K562 (cell line): ENCODE results near the gene VAC14. TPM values are rescaled to one million over a fixed set of nuclear protein-coding genes. Genes with fewer than 3 reads are reported as not detected.
"Not testable (repeated sequence)": the region's sequence is repeated elsewhere in the genome, so short reads cannot be mapped to it uniquely, and the experiment has no call there.

Experiments
- ATAC-seq: fragments of 200-7000 bp; cut with Tn5 transposase; 3 replicates; pipeline ENCODE4 v1.9.1; 2020; ENCODE audit warnings: moderate library complexity
- BruUV-seq: library from RNA; stranded (reverse); fragments of 400-500 nt; replicated peaks from 2 replicates; lab custom pipeline; 2021; lab: Mats Ljungman, UMichigan
- CTCF ChIA-PET: fragments of 300-600 bp; formaldehyde crosslinking; extraction: SDS; loops from one replicate; lab custom pipeline; 2021; ENCODE audit warnings: low intra/inter-chr PET ratio; lab: Yijun Ruan, JAX
- POLR2A ChIA-PET: fragments of 300-600, 350-650 bp; sonication (Branson Sonifier 250); formaldehyde crosslinking; extraction: SDS; loops from one replicate; lab custom pipeline; 2021; ENCODE audit warnings: antibody characterized with exemption, inconsistent platforms; lab: Yijun Ruan, JAX
- DNase-seq, 4 experiments: peaks; one replicate each; pipeline versions ENCODE4 v3.0.0 to v3.0.0-alpha.2; 2011 to 2018; ENCODE audit warnings: low spot score in 3 of 4, mixed read lengths in 3 of 4; ENCODE audit errors: extremely low read depth in 1 of 4
- FAIRE-seq: peaks from 2 replicates; lab custom pipeline; 2011; peaks lifted over from hg19 to GRCh38; lab: Jason Lieb, UNC
- H2AFZ ChIP-seq: 2 replicates; pipeline ENCODE4 v1.6.0; 2011; ENCODE audit warnings: low read depth, low read length, control low read depth, inconsistent platforms
- H3K27ac ChIP-seq: fragments of 200-600 bp; 3 replicates; pipeline ENCODE4 v1.8.0; 2011; ENCODE audit warnings: low read depth, mild to moderate bottlenecking, control low read depth, inconsistent platforms, low read length, moderate library complexity, mixed read lengths; ENCODE audit errors: extremely low read depth
- H3K27me3 ChIP-seq, 2 experiments: fragments of 300-600 bp in 1 of 2; 2 replicates in 1 of 2; 3 replicates in 1 of 2; pipeline versions ENCODE4 v1.6.0 to v1.8.0; 2011; ENCODE audit warnings: inconsistent platforms in 2 of 2, low read length in 2 of 2, mild to moderate bottlenecking in 1 of 2, mixed read lengths in 1 of 2, moderate library complexity in 1 of 2; ENCODE audit not compliant: control insufficient read depth in 2 of 2, insufficient read depth in 2 of 2
- H3K36me3 ChIP-seq: fragments of 300-600 bp; 3 replicates; pipeline ENCODE4 v1.8.0; 2011; ENCODE audit warnings: mild to moderate bottlenecking, low read length, inconsistent platforms; ENCODE audit not compliant: control insufficient read depth, insufficient read depth
- H3K4me1 ChIP-seq, 2 experiments: fragments of 200-600 bp in 1 of 2; replicated peaks in 1 of 2; 2 replicates in 1 of 2; 3 replicates in 1 of 2; pipeline versions ENCODE4 v1.5.1 to v1.8.0; 2011; ENCODE audit warnings: inconsistent platforms in 2 of 2, low read length in 2 of 2, mild to moderate bottlenecking in 1 of 2, mixed read lengths in 1 of 2, moderate library complexity in 1 of 2; ENCODE audit not compliant: control insufficient read depth in 2 of 2, insufficient read depth in 2 of 2
- H3K4me2 ChIP-seq: 2 replicates; pipeline ENCODE4 v1.6.1; 2011; ENCODE audit warnings: low read length, control low read depth, inconsistent platforms, mixed read lengths; ENCODE audit not compliant: insufficient read depth
- H3K4me3 ChIP-seq: fragments of 200-600 bp; sonication (generic), shearing (Covaris generic); 2 replicates; pipeline ENCODE4 v1.5.1; 2016; ENCODE audit warnings: control low read depth, inconsistent platforms
- H3K79me2 ChIP-seq: fragments of 200-600 bp; 3 replicates; pipeline ENCODE4 v1.8.0; 2011; ENCODE audit warnings: low read length, inconsistent platforms; ENCODE audit not compliant: control insufficient read depth, insufficient read depth
- H3K9ac ChIP-seq, 2 experiments: 2 replicates each; pipeline versions ENCODE4 v1.6.0 to v1.6.1; 2011; ENCODE audit warnings: low read depth in 2 of 2, low read length in 2 of 2, control low read depth in 1 of 2, inconsistent platforms in 1 of 2, mild to moderate bottlenecking in 1 of 2, mixed read lengths in 1 of 2; ENCODE audit not compliant: insufficient read depth in 1 of 2
- H3K9me1 ChIP-seq: one replicate; pipeline ENCODE4 v1.6.0; 2011; ENCODE audit warnings: inconsistent platforms, mild to moderate bottlenecking, low read length, moderate library complexity; ENCODE audit not compliant: control insufficient read depth, insufficient read depth
- H3K9me3 ChIP-seq: replicated peaks from 2 replicates; pipeline ENCODE4 v1.5.1; 2011; ENCODE audit warnings: low read depth, low read length, inconsistent platforms; ENCODE audit not compliant: control insufficient read depth, insufficient read depth
- H4K20me1 ChIP-seq: replicated peaks from 2 replicates; pipeline ENCODE4 v1.6.1; 2011; ENCODE audit warnings: low read length, inconsistent platforms, mixed read lengths; ENCODE audit not compliant: control insufficient read depth, insufficient read depth
- ATF7 ChIP-seq: fragments of 450-650 bp; IDR thresholded peaks from 2 replicates; pipeline ENCODE4 v1.7.1; 2014; ENCODE audit warnings: mild to moderate bottlenecking, moderate library complexity
- NRF1 ChIP-seq, 2 experiments: fragments of 450-650 bp; IDR thresholded peaks in 1 of 2; conservative IDR thresholded peaks in 1 of 2; 2 replicates each; pipeline ENCODE4 v1.6.1; 2014; ENCODE audit warnings: mild to moderate bottlenecking in 2 of 2
- POLR2A ChIP-seq: fragments of 450-650 bp; conservative IDR thresholded peaks from 2 replicates; pipeline ENCODE4 v1.6.1; 2016
- SIN3A ChIP-seq, 2 experiments: fragments of 150-350 bp in 1 of 2; IDR thresholded peaks; 2 replicates each; pipeline ENCODE4 v1.6.1; 2011 to 2016; ENCODE audit warnings: borderline replicate concordance in 2 of 2, low read depth in 2 of 2, low read length in 2 of 2, mild to moderate bottlenecking in 2 of 2, moderate library complexity in 2 of 2; ENCODE audit not compliant: control insufficient read depth in 1 of 2
- WGBS: fragments of 100-300 bp; shearing (Covaris generic); methylation state at CpG from one replicate; pipeline ENCODE4 v1.1.6; 2016; ENCODE audit warnings: low coverage, mixed read lengths; ENCODE audit not compliant: insufficient coverage; ENCODE audit errors: missing lambda C conversion rate; 5-methylcytosine and 5-hydroxymethylcytosine counted together
- in situ Hi-C: fragments of 300-500 bp; cut with MboI; formaldehyde crosslinking; loops from 4 replicates; pipeline ENCODE4 v1.15.0; 2018; ENCODE audit warnings: inconsistent platforms, mixed read lengths
- intact Hi-C: fragments of 100-400 bp; cut with micrococcal nuclease; formaldehyde crosslinking; loops from 2 replicates; pipeline ENCODE4 v1.14.2; 2022
- polyA plus RNA-seq, 8 experiments: library from polyadenylated mRNA; depleted of rRNA in 4 of 8; stranded (reverse) in 5 of 8; unstranded in 3 of 8; fragments of >200 nt; fragmentation: Nextera tagmentation in 2 of 8; fragmentation: Illumina TruSeq in 1 of 8; extraction: Ambion mirVana in 2 of 8; extraction: Trizol in 1 of 8; gene quantifications; 2 replicates each; pipeline versions ENCODE4 v1.2.1 to v1.2.3, GENCODE V29; 2011 to 2014; ENCODE audit warnings: inconsistent platforms in 1 of 8, missing spikeins in 1 of 8
- total RNA-seq, 7 experiments: library from RNA; depleted of rRNA in 6 of 7; stranded (reverse); fragments of >200 nt in 6 of 7; fragmentation: Illumina TruSeq in 2 of 7; extraction: Trizol in 2 of 7; gene quantifications; 2 replicates each; pipeline versions ENCODE4 v1.2.1 to v1.2.3, GENCODE V29; 2011 to 2021; ENCODE audit warnings: low replicate concordance in 1 of 7
- TF ChIP-seq, protein P1 (sequence below): fragments of 450-650 bp; IDR thresholded peaks from 2 replicates; pipeline ENCODE4 v1.6.1; 2016; ENCODE audit warnings: borderline replicate concordance
- TF ChIP-seq, protein P2 (sequence below): fragments of 450-650 bp; IDR thresholded peaks from 2 replicates; pipeline ENCODE4 v1.6.1; 2016
- TF ChIP-seq, protein P3 (sequence below): sonication (generic); formaldehyde crosslinking; IDR thresholded peaks from 2 replicates; pipeline ENCODE4 v1.8.0; 2022; ENCODE audit warnings: missing genetic modification reagents, mild to moderate bottlenecking, moderate library complexity, borderline replicate concordance

The VAC14 gene
- total and polyA plus RNA-seq, 9 of the 15 experiments (the other 6 are each of a cell fraction or from before 2014, with no cell fraction given), result 1.3 to 41.6 (median 26.6) TPM

DNA sequence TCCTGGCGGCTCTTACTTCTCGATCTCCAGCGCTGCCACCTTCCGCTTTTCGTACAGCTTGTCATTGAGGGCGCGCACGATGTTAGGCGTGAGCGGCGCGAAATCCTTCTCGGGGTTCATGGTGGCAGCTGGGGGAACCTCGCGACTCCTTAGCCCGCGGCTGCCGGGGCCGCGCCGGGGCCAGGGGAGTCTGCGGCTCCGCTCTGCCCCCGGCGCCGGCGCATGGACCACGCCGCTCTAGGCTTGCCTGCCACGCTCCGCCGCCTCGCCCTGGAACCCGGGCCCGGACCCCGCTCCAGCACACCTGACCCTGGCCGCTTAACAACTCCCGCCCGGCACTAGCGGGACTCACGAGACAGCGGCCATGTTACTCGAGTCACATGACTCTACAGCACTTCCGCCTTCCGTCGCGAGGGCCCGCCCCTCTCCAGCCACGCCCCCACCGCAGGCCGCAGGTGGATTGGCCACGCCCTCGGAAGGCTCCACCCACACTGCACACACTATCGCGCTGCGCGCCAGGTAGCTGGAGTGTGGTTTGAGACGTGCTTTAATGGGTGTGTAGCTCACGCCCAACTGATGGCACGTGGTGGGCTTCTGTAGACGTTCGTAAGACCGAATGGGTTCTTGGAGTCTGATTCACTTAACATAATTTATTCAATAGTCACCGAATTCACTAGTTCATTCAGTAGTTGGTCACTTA, at the start of gene VAC14 (continued):
- TF ChIP-seq, protein P1, sequence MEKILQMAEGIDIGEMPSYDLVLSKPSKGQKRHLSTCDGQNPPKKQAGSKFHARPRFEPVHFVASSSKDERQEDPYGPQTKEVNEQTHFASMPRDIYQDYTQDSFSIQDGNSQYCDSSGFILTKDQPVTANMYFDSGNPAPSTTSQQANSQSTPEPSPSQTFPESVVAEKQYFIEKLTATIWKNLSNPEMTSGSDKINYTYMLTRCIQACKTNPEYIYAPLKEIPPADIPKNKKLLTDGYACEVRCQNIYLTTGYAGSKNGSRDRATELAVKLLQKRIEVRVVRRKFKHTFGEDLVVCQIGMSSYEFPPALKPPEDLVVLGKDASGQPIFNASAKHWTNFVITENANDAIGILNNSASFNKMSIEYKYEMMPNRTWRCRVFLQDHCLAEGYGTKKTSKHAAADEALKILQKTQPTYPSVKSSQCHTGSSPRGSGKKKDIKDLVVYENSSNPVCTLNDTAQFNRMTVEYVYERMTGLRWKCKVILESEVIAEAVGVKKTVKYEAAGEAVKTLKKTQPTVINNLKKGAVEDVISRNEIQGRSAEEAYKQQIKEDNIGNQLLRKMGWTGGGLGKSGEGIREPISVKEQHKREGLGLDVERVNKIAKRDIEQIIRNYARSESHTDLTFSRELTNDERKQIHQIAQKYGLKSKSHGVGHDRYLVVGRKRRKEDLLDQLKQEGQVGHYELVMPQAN, result peak; percentile 95; the same call in 1 of the 2 replicates
- TF ChIP-seq, protein P2, sequence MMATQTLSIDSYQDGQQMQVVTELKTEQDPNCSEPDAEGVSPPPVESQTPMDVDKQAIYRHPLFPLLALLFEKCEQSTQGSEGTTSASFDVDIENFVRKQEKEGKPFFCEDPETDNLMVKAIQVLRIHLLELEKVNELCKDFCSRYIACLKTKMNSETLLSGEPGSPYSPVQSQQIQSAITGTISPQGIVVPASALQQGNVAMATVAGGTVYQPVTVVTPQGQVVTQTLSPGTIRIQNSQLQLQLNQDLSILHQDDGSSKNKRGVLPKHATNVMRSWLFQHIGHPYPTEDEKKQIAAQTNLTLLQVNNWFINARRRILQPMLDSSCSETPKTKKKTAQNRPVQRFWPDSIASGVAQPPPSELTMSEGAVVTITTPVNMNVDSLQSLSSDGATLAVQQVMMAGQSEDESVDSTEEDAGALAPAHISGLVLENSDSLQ, result no peak
- TF ChIP-seq NRF1 (conservative IDR thresholded peaks at IDR 0.05 in 1 of 2, IDR thresholded peaks at IDR 0.05 in 1 of 2) (peak; percentile 79 to 84), ATF7 (peak; percentile 69), POLR2A (peak; percentile 87), SIN3A (IDR thresholded peaks at IDR 0.05; ENCODE audit: borderline replicate concordance in 2 of 2, control insufficient read depth in 1 of 2, low read depth in 2 of 2, low read length in 2 of 2) (peak; percentile 86 to 99; a peak in 3 of 4 replicates)
- TF ChIP-seq, protein P3, sequence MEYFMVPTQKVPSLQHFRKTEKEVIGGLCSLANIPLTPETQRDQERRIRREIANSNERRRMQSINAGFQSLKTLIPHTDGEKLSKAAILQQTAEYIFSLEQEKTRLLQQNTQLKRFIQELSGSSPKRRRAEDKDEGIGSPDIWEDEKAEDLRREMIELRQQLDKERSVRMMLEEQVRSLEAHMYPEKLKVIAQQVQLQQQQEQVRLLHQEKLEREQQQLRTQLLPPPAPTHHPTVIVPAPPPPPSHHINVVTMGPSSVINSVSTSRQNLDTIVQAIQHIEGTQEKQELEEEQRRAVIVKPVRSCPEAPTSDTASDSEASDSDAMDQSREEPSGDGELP (CRISPR knock-in tag), result peak; percentile 89

DNA sequence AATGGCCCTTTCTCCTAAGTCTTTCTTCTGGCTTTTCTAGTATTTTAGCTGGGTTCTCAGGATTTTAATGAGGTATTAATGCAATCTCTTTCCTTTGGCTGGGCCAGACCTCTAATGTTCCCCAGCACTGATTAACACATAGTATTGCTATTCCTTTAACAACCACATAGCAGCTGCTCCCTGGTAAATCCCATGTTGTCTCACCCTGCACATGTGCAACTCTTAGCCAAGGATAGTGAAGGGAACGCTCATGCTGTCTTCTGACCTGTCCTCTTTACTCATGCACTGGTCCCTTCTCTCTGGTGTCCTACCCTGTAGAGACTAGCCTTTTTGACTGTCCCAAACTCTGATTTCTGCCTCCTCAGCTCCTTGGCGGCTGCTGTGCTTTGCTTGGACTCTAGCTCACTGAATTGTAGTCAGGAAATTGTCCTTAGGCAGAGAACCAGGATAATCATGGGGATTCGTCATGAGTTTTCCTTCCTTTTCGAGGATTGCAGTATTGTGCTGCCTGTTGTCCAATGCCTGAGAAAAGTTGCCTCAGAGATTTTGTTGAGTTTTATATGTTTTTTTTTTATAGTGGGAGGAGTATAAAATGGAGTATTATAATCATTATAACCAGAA, 22.6 kb upstream of the VAC14 start:
- BruUV-seq, CTCF ChIA-PET: not testable (repeated sequence)

DNA sequence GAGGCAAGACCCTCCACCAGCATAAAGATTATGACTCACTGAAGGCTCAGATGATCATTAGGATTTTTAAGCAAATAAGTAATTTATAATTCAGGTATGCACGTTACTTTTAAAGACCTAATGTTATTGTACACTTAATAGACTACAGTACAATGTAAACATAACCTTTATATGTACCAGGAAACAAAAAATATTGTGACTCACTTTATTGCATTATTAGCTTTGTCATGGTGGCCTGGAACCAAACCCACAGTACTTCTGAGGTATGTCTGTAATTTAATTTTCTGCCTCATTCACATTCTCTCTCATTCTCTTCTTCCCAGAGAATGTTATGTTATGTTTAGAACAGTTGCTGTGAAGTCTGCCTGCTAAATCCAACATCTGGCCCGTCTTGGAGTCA, 21.8 kb upstream of the VAC14 start:
- WGBS, result no CpG with 5 or more reads among the region's 2 CpGs

More for the DNA sequence above, 22.6 kb upstream of the VAC14 start:
- H3K9me1 ChIP-seq, intact Hi-C loops, H3K4me2 ChIP-seq, H3K9me3 ChIP-seq, ATAC-seq, H3K27me3 ChIP-seq, H3K9ac ChIP-seq, POLR2A ChIA-PET, FAIRE-seq, H2AFZ ChIP-seq, H3K4me1 ChIP-seq, H3K79me2 ChIP-seq, H3K36me3 ChIP-seq, in situ Hi-C loops, H4K20me1 ChIP-seq, H3K27ac ChIP-seq, H3K4me3 ChIP-seq, DNase-seq: not testable (repeated sequence)
- no CpG with 5 or more reads among the region's 4 CpGs for WGBS

More for the DNA sequence above, 21.8 kb upstream of the VAC14 start:
- intact Hi-C loops, DNase-seq, FAIRE-seq, CTCF ChIA-PET, ATAC-seq, H3K4me3 ChIP-seq, H2AFZ ChIP-seq, in situ Hi-C loops, H3K27ac ChIP-seq, H3K36me3 ChIP-seq, H3K9ac ChIP-seq, H4K20me1 ChIP-seq, POLR2A ChIA-PET, H3K27me3 ChIP-seq, H3K4me2 ChIP-seq, H3K9me1 ChIP-seq, H3K4me1 ChIP-seq, BruUV-seq, H3K9me3 ChIP-seq, H3K79me2 ChIP-seq: not testable (repeated sequence)
